NCI-H1694 (cell line): ENCODE results near the gene KLHL6.

Experiments
- DNase-seq: peaks from one replicate; lab custom pipeline; 2025; lab: John Stamatoyannopoulos, UW

The KLHL6 gene

DNA sequence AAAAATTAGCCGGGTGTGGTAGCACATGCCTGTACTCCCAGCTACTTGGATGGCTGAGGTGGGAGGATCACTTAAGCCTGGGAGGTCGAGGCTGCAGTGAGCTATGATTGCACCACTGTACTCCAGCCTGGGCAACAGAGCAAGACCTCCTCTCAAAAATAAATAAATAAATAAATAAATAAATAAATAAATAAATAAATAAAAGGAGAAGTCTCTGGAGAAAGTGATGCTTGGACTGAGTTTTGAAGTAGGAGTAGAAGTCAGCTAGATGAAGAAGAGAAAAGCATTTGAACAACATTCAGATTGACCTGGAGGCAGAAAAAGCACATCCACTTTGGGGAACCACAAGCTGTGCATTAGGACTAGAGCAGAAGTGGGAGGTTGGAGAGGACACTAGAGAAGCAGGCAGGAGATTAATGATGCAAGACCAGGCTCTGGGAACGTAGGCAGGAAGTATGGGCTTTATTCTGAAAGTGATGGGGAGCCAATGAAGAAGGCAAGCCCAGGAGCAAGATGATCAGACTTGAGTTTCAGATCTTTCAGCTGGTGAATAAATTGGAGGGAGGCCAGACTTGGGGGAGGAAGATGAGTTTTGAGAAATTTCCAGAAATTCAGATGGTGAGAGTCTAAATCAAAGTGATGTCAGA lies 48.7 kb downstream of the KLHL6 start:
- no peak for DNase-seq

DNA sequence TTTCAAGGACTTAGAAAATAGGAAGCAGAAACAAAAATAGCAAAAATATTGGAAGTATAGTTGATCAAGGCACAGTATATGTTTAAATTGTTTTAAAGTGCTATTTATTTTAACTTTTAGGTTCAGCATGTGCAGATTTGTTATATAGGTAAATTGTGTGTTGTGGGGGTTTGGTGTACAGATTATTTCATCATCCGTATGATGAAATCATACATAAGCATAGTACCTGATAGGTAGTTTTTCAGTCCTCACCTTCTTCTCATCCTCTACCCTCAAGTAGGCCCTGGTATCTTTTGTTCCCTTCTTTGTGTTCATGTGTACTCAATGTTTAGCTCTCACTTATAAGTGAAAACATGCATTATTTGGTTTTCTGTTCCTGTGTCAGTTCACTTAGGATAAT lies 50.9 kb downstream of the KLHL6 start:
- DNase-seq = no peak

DNA sequence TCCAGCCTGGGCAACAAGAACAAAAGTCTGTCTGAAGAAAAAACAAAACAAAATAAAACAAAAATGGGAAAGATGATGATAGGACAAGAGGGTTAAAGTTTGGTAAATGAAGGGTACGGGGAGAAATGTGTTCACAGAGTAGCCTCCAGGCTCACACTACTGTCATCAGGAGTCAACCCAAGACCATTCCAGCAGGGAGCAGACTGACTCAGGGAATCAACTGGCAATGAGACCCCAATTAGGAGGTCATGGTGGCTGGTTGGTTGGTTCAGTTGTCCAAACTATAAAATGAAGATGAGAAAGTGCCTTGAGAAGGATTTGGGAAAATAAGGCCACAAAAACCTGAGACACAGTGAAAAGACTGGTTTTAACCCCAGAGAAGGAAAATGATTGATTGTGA lies 51.8 kb downstream of the KLHL6 start:
- DNase-seq = no peak

DNA sequence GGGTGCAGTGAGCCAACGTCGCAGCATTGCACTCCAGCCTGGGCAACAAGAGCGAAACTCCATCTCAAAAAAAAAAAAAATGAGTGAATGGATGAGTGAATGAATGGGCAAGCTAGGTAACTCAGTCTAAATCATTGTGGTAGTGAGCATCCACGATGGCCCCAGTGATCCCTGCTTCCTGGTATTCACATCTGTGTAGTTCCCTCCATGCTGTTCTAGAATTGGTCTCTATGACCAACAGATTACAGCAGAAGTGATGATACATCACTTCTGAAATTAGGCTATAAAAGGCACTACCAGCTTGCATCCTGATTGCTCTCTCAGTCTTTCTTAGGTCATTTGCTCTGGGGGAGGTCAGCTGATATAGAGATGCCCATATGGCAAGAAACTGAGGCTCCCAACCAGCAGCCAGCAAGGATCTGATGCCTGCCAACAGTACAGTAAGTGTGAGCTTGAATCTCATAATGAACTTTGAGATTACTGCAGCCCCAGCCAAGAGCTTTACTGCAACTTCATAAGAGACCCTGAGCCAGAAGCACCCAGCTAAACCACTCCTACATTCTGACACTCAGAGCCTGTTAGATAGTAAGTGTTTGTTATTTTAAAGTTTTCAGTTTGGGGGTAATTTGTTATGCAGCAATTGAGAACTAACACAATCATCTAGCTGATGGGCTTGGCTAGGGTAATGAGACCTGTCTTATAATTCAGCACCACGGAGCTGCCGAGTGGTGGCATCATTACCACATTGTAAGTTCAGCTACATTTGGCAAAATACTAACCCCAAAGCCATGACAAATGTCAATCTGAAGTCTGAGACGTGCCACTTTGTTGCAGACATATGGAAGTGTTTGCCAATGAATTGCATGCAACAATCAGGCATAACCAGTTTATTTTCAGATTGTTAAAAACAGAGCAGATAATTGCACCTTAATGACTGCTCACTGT lies 53.0 kb downstream of the KLHL6 start:
- DNase-seq = peak; percentile 21

DNA sequence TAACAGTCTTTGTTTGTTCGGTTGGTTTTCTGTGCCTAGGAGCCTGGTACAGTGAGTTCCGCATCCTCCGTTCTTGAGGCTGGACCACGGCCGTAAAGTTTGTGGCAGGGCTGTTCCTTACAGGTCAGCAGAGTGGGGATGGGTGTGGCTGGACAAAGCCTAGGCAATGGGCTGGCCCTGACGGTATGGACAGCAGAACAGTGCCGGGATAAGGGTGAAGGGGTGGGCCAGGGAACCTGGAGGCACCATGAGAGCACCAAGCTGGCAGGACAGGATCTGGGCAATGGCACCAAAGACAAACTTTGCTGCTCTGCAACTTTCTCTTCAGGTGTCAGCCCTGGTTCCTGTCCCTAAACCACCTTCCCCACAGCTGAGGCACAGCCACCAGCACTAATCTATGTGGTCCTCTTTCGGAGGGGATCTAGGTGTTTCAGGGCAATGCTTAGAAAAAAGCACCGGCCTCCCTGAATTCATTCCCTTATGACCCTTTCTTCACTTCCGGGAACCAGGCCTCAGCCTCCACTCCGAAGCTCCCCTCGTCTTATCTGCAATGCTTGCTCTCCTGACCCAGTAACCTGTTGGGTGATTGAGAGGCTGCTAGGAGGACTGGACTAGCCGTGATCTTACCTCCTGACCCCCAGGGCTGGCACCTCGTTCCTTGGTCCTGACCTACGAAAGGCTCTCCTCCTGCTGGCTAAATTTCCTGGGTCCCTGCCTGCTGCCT lies 54.4 kb downstream of the KLHL6 start:
- no peak for DNase-seq

DNA sequence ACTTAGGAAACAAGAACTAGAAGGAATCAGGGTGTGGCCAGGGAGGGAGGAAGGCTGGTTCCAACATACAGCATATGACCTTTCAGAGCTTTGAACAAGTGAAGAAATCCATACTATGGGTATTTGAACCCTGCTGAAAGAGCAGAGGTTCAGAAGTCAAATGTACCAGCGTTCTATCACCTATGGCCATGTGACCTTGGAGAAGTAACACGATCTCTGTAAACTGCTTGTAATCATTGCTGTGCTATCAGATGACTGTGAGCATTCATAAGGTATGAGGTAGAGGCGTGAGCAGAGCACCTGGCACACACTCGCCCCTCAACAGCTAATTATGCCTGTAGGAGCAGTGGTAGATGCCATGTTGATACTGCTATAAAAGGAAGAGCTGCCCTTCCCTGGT lies 55.2 kb downstream of the KLHL6 start:
- DNase-seq = no peak

DNA sequence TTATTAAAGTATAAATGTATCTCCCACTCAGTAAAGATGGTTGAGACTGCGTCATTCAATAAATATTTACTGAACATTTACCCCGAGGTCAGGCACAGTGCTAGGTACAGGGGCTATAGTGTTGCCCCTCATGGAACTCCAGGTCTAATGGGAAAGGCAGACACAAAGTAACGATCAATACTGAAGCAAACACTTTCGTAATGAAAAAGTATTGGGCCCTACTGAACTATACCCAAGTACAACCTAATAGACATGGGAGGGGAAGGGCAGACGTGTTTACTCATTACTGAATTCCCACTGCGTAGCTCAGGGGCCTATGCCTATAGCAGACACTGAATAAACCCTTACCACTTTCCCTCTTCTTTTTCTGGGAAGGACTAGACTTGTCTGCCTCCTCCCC lies 56.9 kb downstream of the KLHL6 start:
- DNase-seq = no peak

DNA sequence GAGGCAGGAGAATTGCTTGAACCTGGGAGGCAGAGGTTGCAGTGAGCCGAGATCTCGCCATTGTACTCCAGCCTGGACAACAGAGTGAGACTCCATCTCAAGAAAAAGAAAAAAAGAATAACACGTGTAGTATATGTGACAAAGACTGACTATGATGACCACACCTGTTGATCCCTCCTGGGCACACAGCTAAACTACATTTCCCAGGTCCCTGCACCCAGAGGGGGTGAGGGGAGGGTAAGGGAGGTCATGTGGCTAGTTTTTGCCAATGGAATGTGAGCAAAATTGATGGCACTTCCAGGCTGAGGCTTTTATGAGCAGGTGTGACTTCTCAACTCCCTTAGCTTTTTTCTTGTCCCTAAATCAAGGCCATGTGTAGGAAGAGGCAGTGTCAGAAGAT lies 58.2 kb downstream of the KLHL6 start:
- no peak for DNase-seq

DNA sequence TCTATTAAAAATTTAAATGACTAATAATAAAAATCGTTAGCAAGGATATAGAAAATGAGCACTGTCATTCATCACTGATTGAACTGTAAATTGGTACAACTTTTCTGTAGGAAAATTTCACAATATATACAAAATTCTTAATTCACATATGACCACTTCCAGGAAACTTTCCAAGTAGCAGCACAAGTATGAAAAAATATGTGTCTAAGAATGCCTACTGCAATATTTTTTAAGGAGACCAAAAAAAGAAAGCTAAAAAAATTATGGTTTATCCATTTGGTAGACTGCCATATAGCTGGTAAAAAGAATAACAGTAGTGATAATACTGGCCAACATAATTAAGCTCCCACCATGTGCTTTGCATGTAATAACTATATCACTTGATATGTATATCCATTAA lies 59.2 kb downstream of the KLHL6 start:
- no peak for DNase-seq

DNA sequence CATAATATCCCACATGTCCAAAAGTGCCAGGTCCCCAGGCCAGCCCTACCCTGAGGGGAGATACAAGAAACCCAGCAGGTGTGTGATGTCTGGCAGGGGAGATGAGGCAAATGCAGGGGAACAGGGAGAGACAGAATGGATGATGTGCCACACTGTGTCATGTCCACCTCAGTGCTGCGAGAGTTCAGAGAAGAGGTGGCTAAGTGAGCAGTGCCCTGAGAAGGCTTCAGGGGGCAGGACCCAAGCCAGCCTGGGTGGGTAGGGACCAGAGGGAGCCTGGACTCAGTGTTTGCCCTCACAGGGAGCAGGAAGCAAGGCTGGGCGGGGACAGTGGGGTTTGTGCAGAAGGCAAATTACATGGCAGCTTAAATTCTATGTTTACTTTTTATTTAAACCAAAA lies 61.2 kb downstream of the KLHL6 start:
- no peak for DNase-seq

DNA sequence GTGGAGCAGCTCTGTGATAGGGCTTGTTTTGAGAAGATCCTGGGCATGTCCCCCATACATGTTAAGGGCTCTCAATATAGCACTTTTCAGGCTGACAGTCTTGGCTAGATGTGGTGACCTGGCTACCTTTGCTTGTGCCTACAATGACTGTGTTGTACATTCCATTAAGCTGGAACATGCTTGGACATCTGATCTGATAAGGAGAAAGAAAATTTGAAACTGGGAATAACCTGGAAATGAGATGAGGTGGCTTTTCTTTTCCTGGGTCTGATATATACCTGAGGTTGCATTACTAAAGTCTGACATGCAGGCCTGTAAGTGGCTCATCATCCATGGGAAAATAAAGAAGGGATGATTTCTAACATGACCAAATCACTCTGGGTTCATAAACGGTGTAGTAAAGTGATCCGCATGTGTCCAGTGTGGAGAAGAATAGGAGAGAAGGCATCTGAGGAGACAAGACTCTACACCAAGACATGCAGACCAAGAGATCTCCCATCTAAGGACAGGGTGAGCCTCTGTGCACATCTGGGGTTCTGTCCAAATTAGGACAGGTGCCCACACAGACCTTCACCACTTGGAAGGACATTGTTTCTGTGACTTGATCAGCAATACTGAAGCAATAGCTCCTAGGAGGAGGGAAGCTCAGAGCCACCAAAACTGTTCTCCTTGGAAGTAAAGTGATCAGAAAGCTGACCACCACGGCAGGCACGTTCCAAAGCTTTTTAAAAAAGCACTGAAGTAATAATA lies 62.0 kb downstream of the KLHL6 start:
- DNase-seq = no peak

DNA sequence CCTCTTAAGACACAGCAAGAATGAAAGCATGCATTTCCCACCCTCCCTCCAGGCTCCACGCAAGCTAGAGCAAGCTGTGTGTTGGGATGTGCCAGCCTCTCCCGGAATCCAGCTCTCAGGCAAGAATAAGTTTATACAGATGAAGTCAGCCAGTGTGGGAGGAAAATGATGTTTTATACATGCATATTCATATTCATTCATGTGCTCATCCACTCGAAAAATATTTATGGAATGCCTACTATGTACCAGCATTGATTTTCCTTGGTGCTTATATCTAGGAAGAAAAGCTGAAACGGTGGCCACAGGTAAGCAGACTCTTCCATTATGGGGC lies 62.7 kb downstream of the KLHL6 start:
- DNase-seq = no peak

DNA sequence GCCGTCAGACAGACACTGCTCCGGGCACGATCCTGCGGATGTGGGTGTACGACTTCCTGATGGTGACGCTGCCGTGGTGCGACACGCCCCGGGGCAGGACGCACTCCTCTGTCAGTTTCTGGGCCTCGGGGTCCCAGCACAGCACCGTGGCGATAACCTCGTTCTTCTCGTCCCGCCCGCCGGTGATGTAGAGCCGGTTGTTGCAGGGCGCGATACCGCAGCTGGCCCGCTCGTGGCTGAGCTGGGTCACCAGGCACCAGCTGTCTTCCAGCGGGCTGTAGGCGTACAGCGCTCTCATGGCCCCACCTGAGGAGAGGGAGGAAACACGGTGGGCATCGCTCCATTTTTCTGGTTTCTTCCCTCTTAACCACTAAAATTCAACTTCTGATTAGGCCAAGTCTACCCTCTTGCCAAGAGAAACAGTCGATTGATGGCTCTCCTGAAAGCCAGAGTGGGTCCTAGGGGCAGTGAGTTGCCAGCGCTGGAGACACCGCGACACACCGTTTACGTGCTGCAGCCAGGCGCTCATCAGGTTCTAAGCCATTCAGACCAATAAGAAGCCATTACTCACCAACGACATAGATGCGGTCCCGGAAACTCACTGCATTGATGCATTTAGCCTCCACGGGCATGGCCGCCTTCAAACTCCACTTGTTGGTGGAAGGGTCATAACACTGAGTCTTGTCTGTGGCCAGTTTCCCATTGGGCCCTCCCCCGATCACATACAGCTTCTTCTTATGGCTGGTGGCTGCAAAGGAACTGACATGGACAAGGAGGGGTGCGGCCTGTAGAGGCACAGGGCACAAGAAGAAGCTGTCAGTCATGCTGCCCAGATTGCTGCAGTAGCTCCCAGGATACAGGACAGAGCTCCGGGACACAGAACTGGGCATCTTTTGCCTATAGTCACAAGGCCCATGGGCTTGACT lies 63.3 kb downstream of the KLHL6 start:
- DNase-seq = no peak

DNA sequence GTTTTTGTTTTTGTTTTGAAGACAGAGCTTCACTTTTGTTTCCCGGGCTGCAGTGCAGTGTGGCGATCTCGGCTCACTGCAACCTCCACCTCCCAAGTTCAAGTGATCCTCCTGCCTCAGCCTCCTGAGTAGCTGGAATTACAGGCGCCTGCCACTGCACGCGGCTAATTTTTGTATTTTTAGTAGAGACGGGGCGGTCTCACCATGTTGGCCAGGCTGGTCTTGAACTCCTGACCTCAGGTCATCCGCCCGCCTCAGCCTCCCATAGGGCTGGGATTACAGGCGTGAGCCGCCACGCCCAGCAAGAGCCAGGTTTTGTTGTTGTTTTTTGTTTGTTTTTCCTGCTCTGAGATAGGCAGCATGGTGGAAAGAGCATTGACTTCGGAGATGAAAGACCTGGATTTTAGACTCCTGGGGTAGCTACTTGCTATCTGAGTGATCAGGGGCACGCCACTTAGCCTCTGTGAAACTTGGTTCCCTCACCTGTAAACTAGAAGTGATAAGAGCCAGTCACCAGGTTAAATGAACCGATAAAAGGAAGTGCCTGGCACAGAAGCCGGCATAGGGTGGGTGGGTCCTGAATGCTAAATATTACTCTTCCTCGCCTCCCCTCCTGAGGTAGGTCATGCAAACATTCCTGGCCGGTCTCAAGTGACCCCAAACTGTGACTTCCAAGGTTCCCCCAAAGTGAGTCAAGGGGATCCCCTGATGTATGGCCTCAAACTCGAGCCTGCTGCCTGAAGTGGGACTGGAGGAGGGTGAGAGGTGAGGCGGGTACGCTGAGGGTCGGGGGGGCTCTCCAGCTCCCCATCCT lies 64.2 kb downstream of the KLHL6 start:
- no peak for DNase-seq

DNA sequence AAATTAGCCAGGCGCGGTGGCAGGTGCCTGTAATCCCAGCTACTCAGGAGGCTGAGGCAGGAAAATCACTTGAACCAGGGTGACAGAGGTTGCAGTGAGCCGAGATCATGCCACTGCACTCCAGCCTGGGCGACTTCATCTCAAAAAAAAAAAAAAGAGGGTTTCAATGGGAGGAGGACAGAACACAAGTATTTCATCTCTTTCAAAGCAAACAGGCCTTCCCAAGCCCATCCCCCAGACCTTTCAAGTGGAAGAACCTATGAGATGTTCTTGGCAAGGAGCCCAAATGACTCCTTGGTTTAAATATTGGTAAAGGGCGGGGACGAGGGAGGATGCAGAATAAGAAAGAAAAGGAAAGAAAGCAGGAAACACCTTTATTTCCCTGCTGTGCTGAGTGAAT lies 64.9 kb downstream of the KLHL6 start:
- no peak for DNase-seq

DNA sequence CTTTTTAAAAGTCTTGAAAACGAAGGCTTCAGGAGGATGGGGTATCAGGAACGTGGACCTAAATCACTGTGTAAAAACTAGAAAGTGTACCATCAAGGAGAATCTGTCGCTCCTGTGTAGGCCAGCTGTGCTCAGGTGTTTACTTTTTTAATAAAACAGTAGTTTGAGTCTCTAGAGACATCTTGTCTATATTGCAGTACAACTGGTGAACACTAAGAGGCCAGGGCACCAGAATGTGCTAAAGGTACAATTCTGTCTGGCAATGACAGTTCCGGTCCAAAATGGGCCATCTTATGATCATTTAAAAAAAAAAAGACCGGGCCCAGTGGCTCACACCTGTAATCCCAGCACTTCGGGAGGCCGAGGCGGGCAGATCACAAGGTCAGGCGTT lies 65.3 kb downstream of the KLHL6 start:
- DNase-seq = no peak

DNA sequence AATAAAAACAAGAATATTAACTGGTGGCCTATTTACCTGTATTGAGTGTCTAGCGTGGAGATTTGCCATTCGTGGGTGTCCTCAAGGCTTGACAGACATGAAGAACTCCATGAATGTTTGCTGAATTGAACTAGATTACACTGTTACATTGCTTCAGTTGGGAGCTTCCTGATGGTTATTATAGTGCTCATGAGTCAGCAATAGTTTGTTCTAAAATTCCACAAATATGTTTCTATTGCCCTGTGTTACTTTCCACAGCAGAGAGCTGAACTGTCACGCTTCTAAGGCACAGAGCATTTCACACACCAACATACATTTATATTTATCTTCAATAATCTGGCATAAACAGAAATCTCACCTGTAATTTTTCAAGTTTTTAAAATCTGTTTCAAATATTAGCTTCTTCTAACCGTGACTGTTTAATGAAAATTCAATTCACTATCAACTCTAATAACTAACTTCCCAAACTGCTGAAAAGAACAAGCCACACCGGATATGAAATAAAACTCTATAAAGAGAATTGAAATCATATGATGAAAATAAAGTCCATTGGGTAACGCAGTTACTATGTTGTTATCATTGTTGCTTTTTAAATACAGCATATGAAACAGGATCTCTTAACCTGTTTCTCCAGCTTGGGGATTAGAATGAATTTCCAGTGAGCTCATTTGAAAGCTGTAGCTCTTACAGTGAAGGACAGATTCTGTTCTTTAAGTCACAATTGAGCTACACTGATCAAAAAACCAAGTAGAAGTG lies 65.9 kb downstream of the KLHL6 start:
- DNase-seq = no peak

DNA sequence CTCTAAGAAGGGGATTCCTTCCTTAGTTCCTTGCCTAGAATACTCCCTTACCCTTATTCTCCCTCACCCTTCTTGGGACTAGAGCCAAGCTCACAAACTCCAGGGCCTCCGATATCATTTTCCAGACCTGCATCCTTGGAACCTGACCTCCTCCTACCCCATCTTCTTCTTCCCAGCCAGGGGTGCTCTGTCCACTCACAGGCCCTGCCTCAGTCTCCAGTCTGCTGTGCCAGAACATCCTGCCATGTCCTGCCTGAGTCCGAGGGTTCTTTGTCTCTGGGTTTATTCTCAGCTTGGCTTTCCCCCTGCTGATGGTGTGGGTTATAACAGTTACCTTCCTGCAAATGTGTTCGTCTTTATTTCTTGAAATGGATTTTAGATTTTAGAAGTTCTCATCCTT lies 67.2 kb downstream of the KLHL6 start:
- no peak for DNase-seq

DNA sequence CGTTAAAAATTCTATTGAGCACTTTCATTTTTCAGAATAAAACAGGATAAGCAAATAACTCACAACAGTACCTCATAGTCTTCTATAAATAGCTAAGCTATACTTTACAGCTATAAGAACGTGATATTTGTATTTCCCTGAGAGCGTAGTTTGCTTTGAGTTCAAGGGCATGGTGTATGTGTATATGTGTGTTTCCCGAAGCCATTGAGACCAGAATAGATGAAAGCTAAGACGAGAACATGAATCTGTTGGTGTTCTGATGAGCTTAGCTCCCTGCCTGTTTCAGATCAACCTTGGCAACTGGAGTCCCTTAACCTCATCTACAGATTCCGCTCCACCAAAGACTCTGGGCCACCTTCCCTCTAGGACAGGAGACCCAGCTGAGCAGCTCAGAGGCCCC lies 67.6 kb downstream of the KLHL6 start:
- no peak for DNase-seq

DNA sequence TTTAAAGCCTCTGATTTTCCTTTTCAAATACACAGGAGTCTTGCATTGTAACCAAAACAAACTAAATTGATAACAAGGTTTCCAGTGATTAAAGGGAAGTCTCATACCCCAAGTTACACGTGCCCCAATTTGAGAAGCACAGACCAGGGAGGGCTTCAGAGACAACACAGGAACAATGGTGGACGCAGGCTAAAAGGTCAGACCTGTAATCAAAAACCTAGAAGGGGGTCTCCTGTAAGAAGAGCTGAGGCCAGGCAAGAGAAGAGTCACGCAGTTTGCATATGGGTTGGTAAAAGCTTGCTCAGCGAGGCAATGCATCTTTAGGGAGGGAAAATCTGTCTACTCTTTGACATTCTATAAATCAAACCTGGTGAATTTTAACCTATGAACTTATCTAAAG lies 68.5 kb downstream of the KLHL6 start:
- DNase-seq = no peak
